NCI-H1417 treated with DMSO at 0.1 percent for 48 hours (cell line): ENCODE results near the gene GAS6.
"Not testable (repeated sequence)": the region's sequence is repeated elsewhere in the genome, so short reads cannot be mapped to it uniquely, and the experiment has no call there.

Experiments used
- DNase-seq: peaks from one replicate; lab custom pipeline; 2025; lab: John Stamatoyannopoulos, UW

GAS6 gene

DNA sequence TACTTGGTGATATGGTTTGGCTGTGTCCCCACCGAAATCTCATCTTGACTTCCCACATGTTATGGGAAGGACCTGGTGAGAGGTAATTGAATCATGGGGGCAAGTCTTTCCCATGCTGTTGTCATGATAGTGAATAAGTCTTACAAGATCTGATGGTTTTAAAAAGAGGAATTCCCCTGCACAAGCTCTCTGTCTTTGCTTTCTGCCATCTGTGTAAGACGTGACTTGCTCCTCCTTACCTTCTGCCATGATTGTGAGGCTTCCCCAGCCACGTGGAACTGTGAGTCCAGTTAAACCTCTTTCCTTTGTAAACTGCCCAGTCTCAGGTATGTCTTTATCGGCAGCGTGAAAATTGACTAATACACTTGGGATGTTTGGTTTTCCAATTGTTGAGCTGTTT, 4.0 kb upstream of the GAS6 start:
- not testable (repeated sequence) for DNase-seq

DNA sequence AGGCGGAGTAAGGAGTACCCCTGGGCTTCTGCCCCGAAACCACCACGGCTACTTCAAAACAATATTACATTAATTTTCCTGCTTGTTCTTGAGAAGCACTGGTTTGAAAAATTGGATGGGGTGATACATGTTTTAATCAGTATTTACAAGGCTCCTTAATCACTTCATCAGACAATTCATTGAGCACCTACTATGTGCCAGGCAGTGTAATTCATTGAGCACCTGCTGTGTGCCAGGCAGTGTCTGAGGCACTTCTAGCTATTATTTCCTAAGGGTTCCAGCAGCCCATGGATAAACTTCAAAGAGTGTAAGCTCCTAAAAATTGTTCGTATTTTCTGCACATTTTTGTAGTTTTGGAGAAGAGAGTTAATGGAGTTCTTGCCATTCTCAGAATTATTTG, 1.6 kb upstream of the GAS6 start:
- no peak for DNase-seq

GRCh38 chr13:113864273-113864890, 506 bp upstream of the GAS6 start:
- no peak for DNase-seq

- no peak for DNase-seq
Measured at GRCh38 chr13:113862931-113863523, 849 bp downstream of the GAS6 start.

GRCh38 chr13:113862191-113862930, 1.5 kb downstream of the GAS6 start:
- DNase-seq = no peak

GRCh38 chr13:113861433-113862030, 2.3 kb downstream of the GAS6 start:
- no peak for DNase-seq

- no peak for DNase-seq
Measured at GRCh38 chr13:113860665-113861432, 3.0 kb downstream of the GAS6 start.

DNA sequence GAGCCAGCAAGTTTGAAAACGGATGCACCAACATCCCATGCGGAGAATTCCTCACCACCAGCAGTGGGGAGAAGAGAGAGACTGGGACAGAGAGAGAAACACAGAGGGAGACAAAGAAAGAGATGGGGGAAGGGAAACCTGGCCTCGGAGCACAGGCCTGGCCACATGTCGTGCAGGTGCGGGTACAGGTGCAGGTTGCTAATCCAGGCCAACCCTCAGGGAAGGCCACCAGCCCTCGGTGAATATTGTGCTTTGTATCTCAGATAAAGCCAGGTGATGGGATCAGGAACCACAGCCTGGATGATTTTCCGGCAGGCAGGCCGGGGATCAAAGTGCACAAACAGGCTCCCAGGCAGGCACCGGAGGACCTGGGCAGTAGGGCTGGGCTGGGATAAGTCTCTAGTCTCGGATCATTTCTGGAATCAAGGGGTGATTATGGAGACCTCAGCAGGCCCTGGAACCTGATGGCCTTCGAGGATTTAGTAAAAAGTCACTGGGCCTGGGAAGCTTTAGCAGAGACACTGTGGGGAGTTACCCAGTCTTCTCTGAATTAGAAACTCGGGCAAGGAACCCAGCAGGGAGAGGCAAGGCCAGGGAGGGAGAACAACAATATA, 3.7 kb downstream of the GAS6 start:
- no peak for DNase-seq

GRCh38 chr13:113859311-113860050, 4.4 kb downstream of the GAS6 start:
- no peak for DNase-seq

GRCh38 chr13:113857531-113858195, 6.2 kb downstream of the GAS6 start:
- DNase-seq = no peak

- no peak for DNase-seq
Measured at GRCh38 chr13:113856716-113857065, 7.2 kb downstream of the GAS6 start.

GRCh38 chr13:113855931-113856715, 7.8 kb downstream of the GAS6 start:
- no peak for DNase-seq

- no peak for DNase-seq
Measured at GRCh38 chr13:113855012-113855921, 8.6 kb downstream of the GAS6 start.

GRCh38 chr13:113854238-113855011, 9.5 kb downstream of the GAS6 start:
- no peak for DNase-seq

DNA sequence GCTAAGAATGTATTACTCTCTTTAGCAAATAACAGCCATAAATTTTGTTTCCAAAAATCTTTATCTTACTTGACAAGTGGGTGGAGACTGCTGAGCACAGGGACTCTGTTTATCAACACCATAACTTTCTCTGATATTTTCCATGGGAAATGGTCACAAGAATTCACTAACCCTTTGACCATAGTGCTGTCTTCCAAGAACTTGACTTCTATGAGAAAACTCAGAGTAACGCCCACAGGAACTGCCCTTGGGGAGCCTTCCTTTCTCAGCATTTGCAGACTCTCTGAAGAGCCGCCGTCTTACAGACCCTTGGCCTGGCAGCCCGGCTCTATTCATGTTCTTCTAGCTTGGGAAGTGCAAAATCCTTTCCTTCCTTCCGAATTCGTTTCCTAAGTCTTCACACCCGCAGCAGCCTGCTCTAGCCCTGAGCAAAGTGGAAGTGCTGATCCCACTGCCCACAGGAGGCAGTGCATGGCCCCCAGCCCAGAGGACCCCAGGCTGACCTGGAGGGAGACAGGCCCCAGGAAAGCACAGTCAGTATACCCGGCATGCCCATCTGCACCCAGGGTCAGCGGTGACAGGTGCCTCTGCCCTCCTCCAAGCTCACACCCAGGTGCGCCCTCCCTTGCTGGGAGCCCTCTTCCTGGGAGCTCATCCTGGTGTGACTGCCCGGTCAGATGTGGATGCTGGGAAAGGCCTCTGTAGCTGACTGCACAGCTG, 10.2 kb downstream of the GAS6 start:
- DNase-seq = no peak

- DNase-seq = no peak
Measured at GRCh38 chr13:113852536-113853517, 11.0 kb downstream of the GAS6 start.
